ENCODE data around the gene INO80E. TPM values are rescaled to one million over a fixed set of nuclear protein-coding genes. Genes with fewer than 3 reads are reported as not detected.

INO80E gene
- total and polyA plus RNA-seq, 4 donors = 8.0 to 24.8 (median 17.2) TPM

GRCh38 chr16:30009990-30010843, 14.2 kb downstream of the INO80E start:
- H3K4me3 ChIP-seq (ENCODE audit: low read depth in 1 of 3, low read length in 3 of 3) = peak overlapping the region in 1 of 3 donors; percentile 46
- WGBS = 33% methylated on average over 34 of the region's 34 CpGs
- peaks cover 4 to 9% (median 4%) of the 10 kb centered on the region in 4 donors for H3K4me1 ChIP-seq (ENCODE audit: control insufficient read depth in 4 of 4, insufficient read depth in 4 of 4, low read length in 3 of 4)
- DNase-seq (ENCODE audit: low spot score) = no peak
- H3K27ac ChIP-seq (ENCODE audit: low read depth in 1 of 2, low read length in 2 of 2) = no peak overlapping the region
- H3K9me3 ChIP-seq (ENCODE audit: control insufficient read depth in 4 of 4, low read length in 3 of 4) = no peaks in the 10 kb centered on the region
- peaks cover 0 to 3% (median 0%) of the 10 kb centered on the region in 4 donors for H3K36me3 ChIP-seq (ENCODE audit: control insufficient read depth in 4 of 4, insufficient read depth in 3 of 4, low read depth in 1 of 4, low read length in 3 of 4)
- H3K9ac ChIP-seq (ENCODE audit: low read depth in 1 of 2, low read length in 2 of 2) = no peak overlapping the region
- H3K27me3 ChIP-seq (ENCODE audit: control insufficient read depth in 4 of 4, insufficient read depth in 4 of 4, low read length in 3 of 4) = peaks cover 0 to 9% (median 4%) of the 10 kb centered on the region in 4 donors
- TF ChIP-seq ATF3 (IDR thresholded peaks at IDR 0.05) (no peak), FOXA2 (IDR thresholded peaks at IDR 0.05) (no peak), TAF1 (conservative IDR thresholded peaks at IDR 0.05) (no peak), RXRA (IDR thresholded peaks at IDR 0.05) (no peak), MAX (IDR thresholded peaks at IDR 0.05) (no peak), HNF4A (conservative IDR thresholded peaks at IDR 0.05) (no peak)

- H3K4me1 ChIP-seq (ENCODE audit: control insufficient read depth in 4 of 4, insufficient read depth in 4 of 4, low read length in 3 of 4) = peaks cover 4 to 9% (median 4%) of the 10 kb centered on the region in 4 donors
- WGBS = 2% methylated on average over 99 of the region's 99 CpGs
- no peak for TF ChIP-seq MAX (IDR thresholded peaks at IDR 0.05)
- no peak for TF ChIP-seq FOXA2 (IDR thresholded peaks at IDR 0.05)
- TF ChIP-seq RXRA (IDR thresholded peaks at IDR 0.05) = no peak
- TF ChIP-seq CTCF (IDR thresholded peaks at IDR 0.05; ENCODE audit: low read depth, low read length, missing input control) = no peak
- no peak for TF ChIP-seq TAF1 (conservative IDR thresholded peaks at IDR 0.05)
- no peak for TF ChIP-seq HNF4A (conservative IDR thresholded peaks at IDR 0.05)
- H3K4me3 ChIP-seq (ENCODE audit: low read depth in 1 of 3, low read length in 3 of 3) = peak within 1 kb of the TSS in 1 of 3 donors; percentile 46
- peaks cover 0 to 9% (median 4%) of the 10 kb centered on the region in 4 donors for H3K27me3 ChIP-seq (ENCODE audit: control insufficient read depth in 4 of 4, insufficient read depth in 4 of 4, low read length in 3 of 4)
- no peaks in the 10 kb centered on the region for H3K9me3 ChIP-seq (ENCODE audit: control insufficient read depth in 4 of 4, low read length in 3 of 4)
- H3K9ac ChIP-seq (ENCODE audit: low read depth in 1 of 2, low read length in 2 of 2) = no peak within 1 kb of the TSS
- no peak for DNase-seq (ENCODE audit: low spot score)
- H3K36me3 ChIP-seq (ENCODE audit: control insufficient read depth in 4 of 4, insufficient read depth in 3 of 4, low read depth in 1 of 4, low read length in 3 of 4) = peaks cover 0 to under 1% (median 0%) of the 10 kb centered on the region in 4 donors
- no peak within 1 kb of the TSS for H3K27ac ChIP-seq (ENCODE audit: low read depth in 1 of 2, low read length in 2 of 2)
These were observed 15.0 kb downstream of the INO80E start, which contains the start of gene DOC2A for GRCh38 chr16:30010844-30011713. Gene DOC2A (minus strand): TSS chr16:30011027. CDS start chr16:30010222, 805 bp downstream.

- Histone ChIP-seq H3K4me1 (ENCODE audit: control insufficient read depth in 4 of 4, insufficient read depth in 4 of 4, low read length in 3 of 4) (peaks cover 4 to 9% (median 4%) of the 10 kb centered on the region in 4 donors), H3K9me3 (ENCODE audit: control insufficient read depth in 4 of 4, low read length in 3 of 4) (no peaks in the 10 kb centered on the region), H3K9ac (ENCODE audit: low read depth in 1 of 2, low read length in 2 of 2) (no peak overlapping the region), H3K4me3 (ENCODE audit: low read depth in 1 of 3, low read length in 3 of 3) (no peak overlapping the region), H3K27ac (ENCODE audit: low read depth in 1 of 2, low read length in 2 of 2) (no peak overlapping the region), H3K27me3 (ENCODE audit: control insufficient read depth in 4 of 4, insufficient read depth in 4 of 4, low read length in 3 of 4) (peaks cover 0 to 9% (median 4%) of the 10 kb centered on the region in 4 donors), H3K36me3 (ENCODE audit: control insufficient read depth in 4 of 4, insufficient read depth in 3 of 4, low read depth in 1 of 4, low read length in 3 of 4) (no peaks in the 10 kb centered on the region)
- DNase-seq (ENCODE audit: low spot score) = no peak
- WGBS = 28% methylated on average over 31 of the region's 31 CpGs
- no peak for TF ChIP-seq SP1 (IDR thresholded peaks at IDR 0.05)
- TF ChIP-seq YY1 (IDR thresholded peaks at IDR 0.05) = no peak
- TF ChIP-seq CTCF (IDR thresholded peaks at IDR 0.05; ENCODE audit: low read depth, low read length, missing input control) = no peak
- no peak for TF ChIP-seq JUND (IDR thresholded peaks at IDR 0.05)
- no peak for TF ChIP-seq FOXA1 (IDR thresholded peaks at IDR 0.05)
- no peak for TF ChIP-seq TAF1 (conservative IDR thresholded peaks at IDR 0.05)
- TF ChIP-seq HNF4G (IDR thresholded peaks at IDR 0.05) = no peak
- TF ChIP-seq ATF3 (IDR thresholded peaks at IDR 0.05) = no peak
- TF ChIP-seq RXRA (IDR thresholded peaks at IDR 0.05) = no peak
- TF ChIP-seq GABPA (IDR thresholded peaks at IDR 0.05 in 1 of 2, conservative IDR thresholded peaks at IDR 0.05 in 1 of 2) = no peak
- no peak for TF ChIP-seq ZBTB33 (IDR thresholded peaks at IDR 0.05)
These were observed 15.9 kb downstream of the INO80E start for GRCh38 chr16:30011714-30012504.

Data from liver (tissue), 9 donors.